Right lobe of liver (tissue), 6 donors: ENCODE results near the gene ADGRV1. TPM values are rescaled to one million over a fixed set of nuclear protein-coding genes. Genes with fewer than 3 reads are reported as not detected.

Experiments used
- ATAC-seq, 4 donors: fragments of 200-7000 bp; cut with Tn5 transposase; one replicate each; pipeline ENCODE4 v1.9.1; 2020; ENCODE audit warnings: mild to moderate bottlenecking in 4 of 4, moderate library complexity in 4 of 4
- DNase-seq, 3 donors: peaks; one replicate each; pipeline ENCODE4 v3.0.0-alpha.2; 2020
- H3K27ac ChIP-seq, 3 donors: fragments of 200-600 bp; one replicate each; pipeline ENCODE4 v1.8.0; 2022
- H3K27me3 ChIP-seq, 2 donors: fragments of 200-600 bp; one replicate each; pipeline ENCODE4 v1.8.0; 2022
- H3K36me3 ChIP-seq, 4 donors: fragments of 200-600 bp; sonication (generic) in 1 of 4; one replicate each; pipeline versions ENCODE4 v1.5.1 to v1.8.0; 2017 to 2022; ENCODE audit warnings: control low read depth in 1 of 4
- H3K4me1 ChIP-seq, 4 donors: fragments of 200-600 bp; sonication (generic) in 1 of 4; one replicate each; pipeline versions ENCODE4 v1.5.1 to v1.8.0; 2017 to 2022; ENCODE audit warnings: control low read depth in 1 of 4
- H3K4me3 ChIP-seq, 3 donors: fragments of 200-600 bp; one replicate each; pipeline ENCODE4 v1.8.0; 2022
- H3K9me3 ChIP-seq, 4 donors: fragments of 200-600 bp; sonication (generic) in 1 of 4; one replicate each; pipeline versions ENCODE4 v1.5.1 to v1.8.0; 2017 to 2022; ENCODE audit warnings: control low read depth in 1 of 4
- CTCF ChIP-seq, 4 donors: fragments of 200-600 bp in 3 of 4; fragments of 450-650 bp in 1 of 4; IDR thresholded peaks; one replicate each; pipeline versions ENCODE4 v1.5.1 to v1.8.0; 2016 to 2022; ENCODE audit warnings: antibody characterized with exemption in 4 of 4, mild to moderate bottlenecking in 2 of 4
- POLR2A ChIP-seq: fragments of 450-650 bp; IDR thresholded peaks from one replicate; pipeline ENCODE4 v1.6.1; 2017; ENCODE audit warnings: antibody characterized with exemption, mild to moderate bottlenecking
- WGBS: methylation state at CpG from one replicate; pipeline ENCODE4 v1.1.6; 2018; ENCODE audit warnings: low coverage, low lambda C conversion rate; ENCODE audit not compliant: insufficient coverage; ENCODE audit errors: missing lambda C conversion rate; 5-methylcytosine and 5-hydroxymethylcytosine counted together
- intact Hi-C, 2 donors: fragments of 100-400 bp; cut with DNase I; formaldehyde crosslinking; loops; one replicate each; pipeline versions ENCODE4 v1.11.2 to v1.14.1; 2022
- total RNA-seq, 6 experiments: library from RNA; depleted of rRNA in 2 of 6; stranded (reverse); fragments of >200 nt in 2 of 6; fragmentation: NEBNext Ultra II Directional in 3 of 6; extraction: Animal tissue kit (Norgen Biotek cat#: 25700) in 3 of 6; gene quantifications; one replicate each; pipeline versions ENCODE4 v1.1.0 to v1.2.4, GENCODE V29; 2016 to 2023
- donor health status: DM: no; HTN: yes; CAD: no.
- donor health status: DM: no; HTN: no; CAD: no.
- donor health status: DM: no; HTN: no; CAD: no.
- donor health status: DM: no; HTN: yes; CAD: no.
- donor health status: DM: no; HTN: yes; CAD: no.

Gene ADGRV1
- total RNA-seq, 6 experiments from 2014 or later, result 4.5 to 15.9 (median 7.4) TPM

GRCh38 chr5:90549223-90549622 lies 9.4 kb upstream of the ADGRV1 start:
- TF ChIP-seq CTCF (IDR thresholded peaks at IDR 0.05) (no peak), POLR2A (no peak)
- intact Hi-C loops, result no loop called here

GRCh38 chr5:90549729-90550275 lies 8.8 kb upstream of the ADGRV1 start:
- Histone ChIP-seq H3K4me3 (no peak overlapping the region), H3K36me3 (no peaks in the 10 kb centered on the region), H3K27ac (no peak overlapping the region), H3K4me1 (no peaks in the 10 kb centered on the region), H3K27me3 (peaks cover 0 to 12% of the 10 kb centered on the region in 2 donors), H3K9me3 (no peaks in the 10 kb centered on the region)
- no peak for TF ChIP-seq POLR2A
- no peak for TF ChIP-seq CTCF (IDR thresholded peaks at IDR 0.05)
- no peak for DNase-seq
- intact Hi-C loops, result no loop called here
- WGBS, result 61% methylated on average over 2 of the region's 2 CpGs
- no peak for ATAC-seq

More at GRCh38 chr5:90549223-90549622, 9.4 kb upstream of the ADGRV1 start:
- no peaks in the 10 kb centered on the region for H3K9me3 ChIP-seq
- DNase-seq (no peak), ATAC-seq (no peak)
- no peak overlapping the region for H3K4me3 ChIP-seq
- peaks cover 0 to 12% of the 10 kb centered on the region in 2 donors for H3K27me3 ChIP-seq
- no peaks in the 10 kb centered on the region for H3K4me1 ChIP-seq
- no peaks in the 10 kb centered on the region for H3K36me3 ChIP-seq
- H3K27ac ChIP-seq, result no peak overlapping the region

GRCh38 chr5:90550963-90551362 lies 7.6 kb upstream of the ADGRV1 start:
- Histone ChIP-seq H3K9me3 (no peaks in the 10 kb centered on the region), H3K27ac (no peak overlapping the region), H3K4me1 (no peaks in the 10 kb centered on the region), H3K4me3 (no peak overlapping the region), H3K36me3 (no peaks in the 10 kb centered on the region), H3K27me3 (peaks cover 0 to 12% of the 10 kb centered on the region in 2 donors)
- DNase-seq, result no peak
- 43% methylated on average over 3 of the region's 3 CpGs for WGBS
- TF ChIP-seq CTCF (IDR thresholded peaks at IDR 0.05), result no peak
- TF ChIP-seq POLR2A, result no peak
- intact Hi-C loops, result no loop called here
- no peak for ATAC-seq

- DNase-seq (no peak), ATAC-seq (no peak)
- Histone ChIP-seq H3K4me3 (no peak overlapping the region), H3K9me3 (no peaks in the 10 kb centered on the region), H3K4me1 (no peaks in the 10 kb centered on the region), H3K27me3 (peaks cover 0 to 8% of the 10 kb centered on the region in 2 donors), H3K27ac (no peak overlapping the region), H3K36me3 (no peaks in the 10 kb centered on the region)
- no peak for TF ChIP-seq CTCF (IDR thresholded peaks at IDR 0.05)
- TF ChIP-seq POLR2A, result no peak
- intact Hi-C loops, result no loop called here
- WGBS, result 28% methylated on average over 3 of the region's 5 CpGs
Observed at GRCh38 chr5:90551376-90551775, 7.2 kb upstream of the ADGRV1 start.

GRCh38 chr5:90553711-90554110 lies 4.9 kb upstream of the ADGRV1 start:
- no peak overlapping the region for H3K27ac ChIP-seq
- TF ChIP-seq CTCF (IDR thresholded peaks at IDR 0.05) (no peak), POLR2A (no peak)
- peaks cover 0 to 8% of the 10 kb centered on the region in 2 donors for H3K27me3 ChIP-seq
- no peak overlapping the region for H3K4me3 ChIP-seq
- peaks cover 0 to 7% (median 0%) of the 10 kb centered on the region in 4 donors for H3K4me1 ChIP-seq
- ATAC-seq (no peak), DNase-seq (no peak)
- no peaks in the 10 kb centered on the region for H3K36me3 ChIP-seq
- no peaks in the 10 kb centered on the region for H3K9me3 ChIP-seq
- intact Hi-C loops, result no loop called here
